Vein endothelial cell (primary cell): Measurements from ENCODE around the gene ENPP3. TPM values are rescaled to one million over a fixed set of nuclear protein-coding genes. Genes with fewer than 3 reads are reported as not detected.

Experiments
- small RNA-seq: library from RNA; depleted of rRNA; stranded (forward); fragments of <200 nt; gene quantifications from one replicate; pipeline ENCODE3, GENCODE V24; 2012
- total RNA-seq: library from RNA; depleted of rRNA; stranded (reverse); fragments of >200 nt; gene quantifications from 2 replicates; pipeline ENCODE4 v1.2.3, GENCODE V29; 2012

ENPP3 gene
- 0.19 and 0.65 TPM in 2 replicates for total RNA-seq

DNA sequence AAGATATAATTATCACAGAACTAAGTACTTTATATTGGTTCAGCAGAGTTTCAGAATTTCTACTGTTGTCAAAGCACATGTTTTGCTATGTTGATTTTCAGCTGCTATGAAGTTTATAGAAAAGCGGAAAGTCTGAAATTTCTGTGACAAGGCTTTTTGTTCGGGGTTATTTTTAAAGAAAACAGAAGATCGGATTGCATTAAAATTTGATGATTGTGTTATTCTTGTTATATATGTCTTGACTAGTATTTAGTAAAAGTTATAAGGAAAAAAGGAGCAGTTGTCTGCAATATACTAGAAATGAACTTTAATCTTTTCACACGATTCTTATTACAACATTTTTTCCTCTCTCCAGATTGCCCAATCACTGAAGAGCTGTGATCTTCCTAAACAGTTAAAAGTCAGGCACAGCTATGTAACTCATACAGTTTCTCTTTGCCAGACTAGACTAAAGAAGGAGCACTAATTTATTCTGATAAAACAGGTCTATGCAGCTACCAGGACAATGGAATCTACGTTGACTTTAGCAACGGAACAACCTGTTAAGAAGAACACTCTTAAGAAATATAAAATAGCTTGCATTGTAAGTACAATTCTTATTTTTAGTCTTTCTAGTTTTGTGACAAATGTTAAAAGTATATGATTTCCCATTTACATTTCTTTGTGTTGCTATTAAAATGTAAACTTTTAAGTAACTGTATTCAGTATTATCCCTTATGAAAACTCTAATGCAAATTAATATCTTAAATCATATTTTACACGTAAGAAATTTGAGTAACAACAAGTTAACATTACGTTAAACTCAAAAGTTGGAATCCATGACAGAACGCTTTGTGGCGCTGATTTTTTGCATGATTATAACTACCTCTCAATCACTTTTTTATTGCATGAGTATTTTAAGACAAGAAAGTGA lies at the start of gene ENPP3:
Gene ENPP3 (plus strand): TSS at position 423 of the 913 bp plus-strand sequence. CDS start 83 bp downstream, at position 506.

DNA sequence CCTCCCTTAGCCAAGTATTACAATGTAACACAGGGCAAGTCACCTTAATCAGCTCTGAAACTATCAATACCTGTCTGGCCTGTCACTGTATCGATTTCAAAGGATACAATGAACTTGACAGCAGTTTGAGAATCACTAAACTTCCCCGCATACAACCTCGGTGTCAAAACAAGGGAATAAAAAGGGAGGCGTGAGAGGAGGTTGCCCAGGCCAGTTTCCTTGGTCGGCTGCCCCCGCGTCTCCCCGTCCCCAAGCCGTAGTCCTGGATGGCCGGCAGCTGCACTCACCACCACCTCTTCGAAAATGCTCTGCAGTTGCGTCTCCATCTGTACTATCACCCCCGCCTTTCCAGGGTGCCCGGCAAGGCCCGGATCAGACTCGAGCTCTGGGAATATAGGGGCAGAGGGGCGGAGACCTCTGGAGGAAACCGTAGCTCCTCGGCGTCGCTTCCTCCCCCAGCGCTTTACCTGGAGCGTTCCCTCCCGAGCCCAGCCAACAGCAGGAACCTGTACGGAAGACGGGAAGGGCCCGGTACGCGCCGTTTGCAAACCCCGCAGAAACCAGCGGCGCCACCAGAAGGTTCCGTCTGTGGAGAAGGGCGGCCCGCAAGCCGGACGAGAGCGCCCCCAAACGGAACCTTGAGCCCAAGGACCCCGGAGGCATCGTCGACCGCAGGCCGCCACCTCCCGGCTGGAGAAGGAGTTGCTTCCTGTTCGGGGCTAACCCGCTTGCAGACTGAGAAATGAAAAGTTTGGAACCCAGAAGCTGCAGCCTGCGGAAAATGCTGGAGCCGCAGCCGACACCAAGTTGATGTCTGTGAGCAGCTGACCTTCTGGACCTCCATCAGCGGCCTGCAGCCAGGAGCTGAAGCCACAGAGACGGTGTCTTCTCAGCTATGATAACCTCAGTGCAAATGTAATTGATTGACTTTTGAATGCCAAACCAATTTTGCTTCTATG lies 9.1 kb upstream of the ENPP3 start, which contains the start of gene MED23:
Gene MED23 (minus strand): TSS at position 519 of the 959 bp plus-strand sequence. CDS start 193 bp downstream, at position 326.

DNA sequence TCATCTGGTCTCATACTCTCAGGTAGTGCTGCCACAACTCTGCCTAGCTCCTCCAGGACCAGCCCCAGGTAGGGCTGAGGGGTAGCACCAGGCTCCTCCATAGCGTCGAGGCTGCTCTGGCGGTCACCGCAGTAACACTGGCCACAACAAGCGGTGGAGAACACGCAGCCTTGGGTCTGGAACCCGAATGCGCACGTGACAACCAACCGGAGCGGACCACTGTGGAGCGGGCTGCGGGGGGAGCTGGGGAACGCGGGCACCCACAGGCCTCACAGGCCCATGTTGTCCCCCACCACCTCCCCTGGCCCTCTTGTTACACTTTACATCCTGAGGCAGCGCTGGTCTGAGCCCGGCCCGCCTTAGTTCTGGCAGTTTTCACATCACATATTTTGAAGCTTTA lies 73.8 kb downstream of the ENPP3 start, which contains the start of gene CTAGE9:
Gene CTAGE9 (minus strand): TSS at position 101 of the 400 bp plus-strand sequence. CDS start 0 bp downstream, at position 101.

Small RNA genes within 50 kb of the gene (small RNA-seq; reads per million reads assigned to genes)
- not detected for gene MIR548H5
- not detected for gene RNU4-18P

Other genes starting within 250 kb of the ENPP3 start
- gene ARG1, start 64.1 kb upstream of the ENPP3 start, total RNA-seq: not detected in 2 replicates
- gene MED23, start 9.1 kb upstream of the ENPP3 start, total RNA-seq: 33.3 and 42.0 TPM in 2 replicates
- gene OR2A4, start 64.1 kb downstream of the ENPP3 start, total RNA-seq: 0.10 TPM in 1 of 2 replicates, not detected in the other
- gene CTAGE9, start 73.7 kb downstream of the ENPP3 start, total RNA-seq: not detected in 2 replicates
- gene ENPP1, start 170.7 kb downstream of the ENPP3 start, total RNA-seq: 0.65 and 1.1 TPM in 2 replicates